ENCODE measurements around the gene CXCL5.

CXCL5 gene

GRCh38 chr4:73998040-73999011 is at the start of gene CXCL5:
CXCL5 (minus strand) TSS chr4:73998677; CDS start chr4:73998581, 96 bp downstream.
- H3K4me3 ChIP-seq (ENCODE audit: low read depth, low read length), result peak within 1 kb of the TSS; percentile 74
- H3K4me1 ChIP-seq (ENCODE audit: control insufficient read depth, insufficient read depth, low read length, unreplicated experiment), result peaks cover 6% of the 10 kb centered on the region

DNA sequence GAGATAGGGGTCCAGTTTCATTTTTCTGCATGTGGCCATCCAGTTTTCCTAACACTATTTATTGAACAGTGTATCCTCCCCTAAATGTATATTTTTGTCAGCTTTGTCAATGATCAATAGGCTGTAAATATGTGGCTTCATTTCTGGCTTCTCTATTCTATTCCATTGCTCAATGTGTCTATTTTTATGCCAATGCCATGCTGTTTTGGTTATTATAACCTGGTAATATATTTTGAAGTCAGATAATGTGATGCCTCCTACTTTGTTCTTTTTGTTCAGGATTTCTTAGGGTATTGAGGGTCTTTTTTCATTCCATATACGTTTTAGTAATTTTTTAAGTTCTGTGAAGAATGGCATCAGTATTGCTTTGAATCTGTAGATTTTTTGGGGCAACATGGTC is 48.7 kb upstream of the CXCL5 start:
- Histone ChIP-seq H3K27ac (ENCODE audit: low read depth, low read length) (no peak overlapping the region), H3K36me3 (ENCODE audit: insufficient read depth, low read length) (no peaks in the 10 kb centered on the region; the same call in 1 of the 2 replicates), H3K79me2 (ENCODE audit: control insufficient read depth, insufficient read depth, low read length, unreplicated experiment) (no peaks in the 10 kb centered on the region), H3K4me1 (ENCODE audit: control insufficient read depth, insufficient read depth, low read length, unreplicated experiment) (peaks cover 23% of the 10 kb centered on the region), H3K27me3 (ENCODE audit: insufficient read depth, low read length) (no peaks in the 10 kb centered on the region), H3K4me3 (ENCODE audit: low read depth, low read length) (no peak overlapping the region), H2AFZ (ENCODE audit: low read length, unreplicated experiment) (no peak overlapping the region)

More at GRCh38 chr4:73998040-73999011, at the start of gene CXCL5:
- peak within 1 kb of the TSS; percentile 70 for H2AFZ ChIP-seq (ENCODE audit: low read length, unreplicated experiment)
- no peaks in the 10 kb centered on the region for H3K27me3 ChIP-seq (ENCODE audit: insufficient read depth, low read length)
- H3K79me2 ChIP-seq (ENCODE audit: control insufficient read depth, insufficient read depth, low read length, unreplicated experiment), result peaks cover 8% of the 10 kb centered on the region
- H3K27ac ChIP-seq (ENCODE audit: low read depth, low read length), result peak within 1 kb of the TSS; percentile 61
- H3K36me3 ChIP-seq (ENCODE audit: insufficient read depth, low read length), result no peaks in the 10 kb centered on the region

GRCh38 chr4:74045772-74046171 is 47.3 kb upstream of the CXCL5 start:
- H3K79me2 ChIP-seq (ENCODE audit: control insufficient read depth, insufficient read depth, low read length, unreplicated experiment), result no peaks in the 10 kb centered on the region
- H2AFZ ChIP-seq (ENCODE audit: low read length, unreplicated experiment), result no peak overlapping the region
- H3K27ac ChIP-seq (ENCODE audit: low read depth, low read length), result no peak overlapping the region
- no peaks in the 10 kb centered on the region; the same call in 1 of the 2 replicates for H3K36me3 ChIP-seq (ENCODE audit: insufficient read depth, low read length)
- no peak overlapping the region for H3K4me3 ChIP-seq (ENCODE audit: low read depth, low read length)
- H3K4me1 ChIP-seq (ENCODE audit: control insufficient read depth, insufficient read depth, low read length, unreplicated experiment), result peaks cover 27% of the 10 kb centered on the region
- no peaks in the 10 kb centered on the region for H3K27me3 ChIP-seq (ENCODE audit: insufficient read depth, low read length)

DNA sequence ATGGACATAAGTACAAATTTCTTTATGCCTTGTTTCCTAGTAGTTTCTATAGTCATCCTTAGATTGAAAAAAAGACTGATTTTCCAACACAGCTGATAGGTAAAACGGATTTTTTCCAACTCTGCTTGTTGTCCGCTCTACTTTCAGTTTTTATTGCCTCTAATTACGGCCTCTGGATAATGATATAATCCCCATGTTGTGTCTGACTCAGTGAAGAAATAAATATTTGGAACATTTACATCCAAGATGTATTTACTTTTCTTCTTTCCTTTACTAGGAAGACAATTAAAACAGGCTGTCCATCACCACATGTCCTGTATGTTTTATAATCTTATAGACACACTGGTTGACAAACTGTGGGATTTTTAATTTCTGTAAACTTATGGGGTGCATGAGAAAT is 46.8 kb upstream of the CXCL5 start:
- H3K27me3 ChIP-seq (ENCODE audit: insufficient read depth, low read length), result no peaks in the 10 kb centered on the region
- no peaks in the 10 kb centered on the region; the same call in 1 of the 2 replicates for H3K36me3 ChIP-seq (ENCODE audit: insufficient read depth, low read length)
- H3K4me3 ChIP-seq (ENCODE audit: low read depth, low read length), result no peak overlapping the region
- peak overlapping the region; percentile 50; the same call in 1 of the 2 replicates for H3K27ac ChIP-seq (ENCODE audit: low read depth, low read length)
- H3K79me2 ChIP-seq (ENCODE audit: control insufficient read depth, insufficient read depth, low read length, unreplicated experiment), result no peaks in the 10 kb centered on the region
- no peak overlapping the region for H2AFZ ChIP-seq (ENCODE audit: low read length, unreplicated experiment)
- peaks cover 32% of the 10 kb centered on the region for H3K4me1 ChIP-seq (ENCODE audit: control insufficient read depth, insufficient read depth, low read length, unreplicated experiment)

DNA sequence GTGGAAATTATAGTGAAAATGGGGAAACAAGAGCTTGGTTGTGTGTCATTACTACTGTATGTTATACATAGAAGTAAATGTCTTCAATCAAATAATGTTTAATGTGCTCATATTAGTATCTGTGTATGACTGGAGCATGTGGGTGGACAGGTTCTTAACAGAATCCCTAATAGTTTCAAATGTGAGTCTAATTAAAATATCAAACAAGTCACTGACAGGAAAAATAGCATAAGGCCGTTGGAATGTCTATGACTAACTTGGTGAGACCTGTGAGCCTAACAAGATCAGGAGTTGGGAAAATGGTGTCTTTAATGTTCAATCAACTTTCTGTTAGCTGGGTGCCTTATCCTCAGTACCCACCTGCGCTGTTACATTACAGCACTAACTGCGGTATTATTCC is 46.2 kb upstream of the CXCL5 start:
- peak overlapping the region; percentile 50 for H3K27ac ChIP-seq (ENCODE audit: low read depth, low read length)
- H3K4me3 ChIP-seq (ENCODE audit: low read depth, low read length), result no peak overlapping the region
- H3K36me3 ChIP-seq (ENCODE audit: insufficient read depth, low read length), result no peaks in the 10 kb centered on the region; the same call in 1 of the 2 replicates
- peaks cover 38% of the 10 kb centered on the region for H3K4me1 ChIP-seq (ENCODE audit: control insufficient read depth, insufficient read depth, low read length, unreplicated experiment)
- H2AFZ ChIP-seq (ENCODE audit: low read length, unreplicated experiment), result no peak overlapping the region
- peaks cover 2% of the 10 kb centered on the region for H3K79me2 ChIP-seq (ENCODE audit: control insufficient read depth, insufficient read depth, low read length, unreplicated experiment)
- no peaks in the 10 kb centered on the region for H3K27me3 ChIP-seq (ENCODE audit: insufficient read depth, low read length)

DNA sequence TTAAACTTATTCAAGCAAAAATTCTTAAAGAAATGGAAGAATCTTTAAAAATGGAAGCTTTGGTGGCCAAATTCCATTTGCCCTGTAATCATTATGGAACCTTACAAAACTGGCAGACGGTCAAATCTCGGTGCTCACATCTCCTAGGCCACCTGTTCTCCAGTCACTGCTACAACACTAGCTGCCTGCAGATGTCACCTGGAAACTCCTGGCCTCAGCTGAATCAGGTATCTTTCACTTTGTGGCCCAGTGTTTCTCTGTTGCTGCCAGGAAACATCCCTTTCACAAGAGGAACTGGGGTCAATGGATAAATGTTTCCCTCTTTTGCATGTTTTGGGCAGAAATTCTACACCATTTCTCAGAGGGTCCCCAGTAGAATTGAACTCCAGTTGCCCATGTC is 44.2 kb upstream of the CXCL5 start:
- Histone ChIP-seq H2AFZ (ENCODE audit: low read length, unreplicated experiment) (no peak overlapping the region), H3K27ac (ENCODE audit: low read depth, low read length) (no peak overlapping the region), H3K4me3 (ENCODE audit: low read depth, low read length) (no peak overlapping the region)

DNA sequence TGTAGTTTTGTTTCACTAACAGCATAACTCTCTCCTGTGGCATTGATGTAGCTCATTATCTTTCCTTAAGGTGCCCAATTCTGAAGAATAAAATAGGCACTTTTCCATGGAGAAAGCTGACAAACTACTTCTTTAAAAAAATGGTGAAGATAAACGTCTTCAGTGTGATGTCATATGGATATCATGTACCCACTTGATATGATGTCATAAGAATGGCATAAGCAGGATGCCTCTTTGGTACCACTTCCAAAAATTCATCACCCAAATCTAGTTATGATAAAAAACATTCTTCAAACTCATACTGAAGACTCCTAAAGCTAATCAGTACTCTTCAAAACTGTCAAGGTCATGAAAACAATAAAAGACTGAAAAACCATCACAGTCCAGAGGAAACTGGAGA is 42.9 kb upstream of the CXCL5 start:
- Histone ChIP-seq H3K27ac (ENCODE audit: low read depth, low read length) (no peak overlapping the region), H3K4me1 (ENCODE audit: control insufficient read depth, insufficient read depth, low read length, unreplicated experiment) (peaks cover 42% of the 10 kb centered on the region), H3K27me3 (ENCODE audit: insufficient read depth, low read length) (no peaks in the 10 kb centered on the region), H3K36me3 (ENCODE audit: insufficient read depth, low read length) (peaks cover 11% of the 10 kb centered on the region; the same call in 1 of the 2 replicates), H3K4me3 (ENCODE audit: low read depth, low read length) (no peak overlapping the region), H2AFZ (ENCODE audit: low read length, unreplicated experiment) (no peak overlapping the region), H3K79me2 (ENCODE audit: control insufficient read depth, insufficient read depth, low read length, unreplicated experiment) (peaks cover 22% of the 10 kb centered on the region)

More for the DNA sequence above, 44.2 kb upstream of the CXCL5 start:
- H3K36me3 ChIP-seq (ENCODE audit: insufficient read depth, low read length), result peaks cover 3% of the 10 kb centered on the region; the same call in 1 of the 2 replicates
- H3K79me2 ChIP-seq (ENCODE audit: control insufficient read depth, insufficient read depth, low read length, unreplicated experiment), result peaks cover 13% of the 10 kb centered on the region
- peaks cover 42% of the 10 kb centered on the region for H3K4me1 ChIP-seq (ENCODE audit: control insufficient read depth, insufficient read depth, low read length, unreplicated experiment)
- no peaks in the 10 kb centered on the region for H3K27me3 ChIP-seq (ENCODE audit: insufficient read depth, low read length)

- Histone ChIP-seq H3K27me3 (ENCODE audit: insufficient read depth, low read length) (no peaks in the 10 kb centered on the region), H3K79me2 (ENCODE audit: control insufficient read depth, insufficient read depth, low read length, unreplicated experiment) (peaks cover 22% of the 10 kb centered on the region), H3K4me3 (ENCODE audit: low read depth, low read length) (peak overlapping the region; percentile 87), H3K36me3 (ENCODE audit: insufficient read depth, low read length) (peaks cover 11% of the 10 kb centered on the region; the same call in 1 of the 2 replicates), H3K4me1 (ENCODE audit: control insufficient read depth, insufficient read depth, low read length, unreplicated experiment) (peaks cover 36% of the 10 kb centered on the region), H2AFZ (ENCODE audit: low read length, unreplicated experiment) (peak overlapping the region; percentile 70), H3K27ac (ENCODE audit: low read depth, low read length) (peak overlapping the region; percentile 94)
These were observed 40.9 kb upstream of the CXCL5 start for GRCh38 chr4:74039315-74039763.

DNA sequence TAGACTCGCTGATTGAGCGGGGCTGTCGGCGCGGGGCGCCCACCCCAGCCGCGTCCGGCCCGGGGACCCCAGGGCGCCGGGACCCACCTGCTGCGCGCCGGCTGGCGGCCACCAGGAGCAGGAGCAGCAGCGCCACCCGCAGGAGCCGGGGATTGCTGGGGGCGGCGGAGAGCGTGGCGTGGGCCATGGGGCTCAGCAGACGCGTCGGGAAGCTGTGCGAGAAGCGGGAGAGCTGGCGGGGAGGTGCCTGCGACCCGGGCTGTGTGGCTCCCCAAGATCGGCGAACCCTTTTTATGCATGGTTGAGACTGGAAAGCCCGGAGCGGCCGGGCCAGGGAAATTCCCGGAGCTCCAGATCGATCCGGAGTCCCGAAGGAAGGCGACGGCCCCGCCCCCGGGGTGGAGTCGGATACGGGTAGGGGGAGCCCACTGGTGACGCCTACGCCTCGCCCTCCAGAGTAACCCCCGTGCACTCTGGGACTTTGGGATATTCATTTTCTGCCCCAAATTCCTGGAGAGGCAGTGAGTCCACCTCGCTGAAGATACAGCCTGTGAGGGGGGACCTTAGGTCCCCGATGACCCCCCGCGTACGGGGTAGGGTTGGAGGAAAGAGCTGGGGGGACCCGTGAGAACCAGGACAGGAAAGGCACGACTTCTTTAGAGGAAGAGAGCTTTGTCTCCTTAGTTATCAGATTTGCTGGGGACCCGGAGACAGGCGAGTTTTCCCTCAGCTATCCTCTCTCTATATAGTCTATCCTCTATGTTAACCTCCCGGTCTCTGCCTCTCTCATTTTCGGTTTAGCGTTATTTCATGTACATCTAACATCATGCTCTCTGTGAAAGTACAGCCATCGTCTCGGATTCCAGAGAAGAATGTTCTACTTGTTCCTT is 40.2 kb upstream of the CXCL5 start, which contains the start of gene CXCL3:
Gene CXCL3 (minus strand): TSS at position 265 of the 890 bp plus-strand sequence. CDS start 78 bp downstream, at position 187.
- peak within 1 kb of the TSS; percentile 94 for H3K27ac ChIP-seq (ENCODE audit: low read depth, low read length)
- H2AFZ ChIP-seq (ENCODE audit: low read length, unreplicated experiment), result peak within 1 kb of the TSS; percentile 70
- peaks cover 37% of the 10 kb centered on the region for H3K4me1 ChIP-seq (ENCODE audit: control insufficient read depth, insufficient read depth, low read length, unreplicated experiment)
- peaks cover 11% of the 10 kb centered on the region; the same call in 1 of the 2 replicates for H3K36me3 ChIP-seq (ENCODE audit: insufficient read depth, low read length)
- H3K79me2 ChIP-seq (ENCODE audit: control insufficient read depth, insufficient read depth, low read length, unreplicated experiment), result peaks cover 22% of the 10 kb centered on the region
- H3K4me3 ChIP-seq (ENCODE audit: low read depth, low read length), result peak within 1 kb of the TSS; percentile 87
- no peaks in the 10 kb centered on the region for H3K27me3 ChIP-seq (ENCODE audit: insufficient read depth, low read length)

- Histone ChIP-seq H3K4me3 (ENCODE audit: low read depth, low read length) (peak overlapping the region; percentile 87), H3K79me2 (ENCODE audit: control insufficient read depth, insufficient read depth, low read length, unreplicated experiment) (peaks cover 22% of the 10 kb centered on the region), H3K4me1 (ENCODE audit: control insufficient read depth, insufficient read depth, low read length, unreplicated experiment) (peaks cover 35% of the 10 kb centered on the region), H3K36me3 (ENCODE audit: insufficient read depth, low read length) (peaks cover 11% of the 10 kb centered on the region; the same call in 1 of the 2 replicates), H3K27ac (ENCODE audit: low read depth, low read length) (peak overlapping the region; percentile 94), H2AFZ (ENCODE audit: low read length, unreplicated experiment) (no peak overlapping the region), H3K27me3 (ENCODE audit: insufficient read depth, low read length) (no peaks in the 10 kb centered on the region)
These were observed 39.6 kb upstream of the CXCL5 start for GRCh38 chr4:74038086-74038424.

All from ACC112 (cell line).